ENCODE data around the gene PTPRN2. TPM values are rescaled to one million over a fixed set of nuclear protein-coding genes. Genes with fewer than 3 reads are reported as not detected.

Gene PTPRN2
- total RNA-seq, 2 experiments from 2014 or later, result 0.70 TPM; not detected in 1

GRCh38 chr7:157813741-157814661 is 773.6 kb downstream of the PTPRN2 start:
- Histone ChIP-seq H3K4me2 (ENCODE audit: low read length) (no peak overlapping the region), H3K79me2 (ENCODE audit: insufficient read depth, low read depth, low read length) (no peaks in the 10 kb centered on the region), H3K4me3 (ENCODE audit: low read depth, low read length, poor library complexity, severe bottlenecking) (no peak overlapping the region), H3K4me1 (ENCODE audit: insufficient read depth, low read length, poor library complexity, severe bottlenecking) (no peaks in the 10 kb centered on the region), H3K9me2 (ENCODE audit: insufficient read depth, low read length) (no peaks in the 10 kb centered on the region), H3K36me3 (ENCODE audit: insufficient read depth, low read length) (no peaks in the 10 kb centered on the region), H3K27ac (ENCODE audit: low read depth, low read length, poor library complexity, severe bottlenecking) (no peak overlapping the region), H2AFZ (ENCODE audit: low read length) (no peak overlapping the region), H4K20me1 (ENCODE audit: insufficient read depth, low read length) (no peaks in the 10 kb centered on the region), H3K9me3 (ENCODE audit: low read length) (no peaks in the 10 kb centered on the region)
- TF ChIP-seq CTCF (conservative IDR thresholded peaks at IDR 0.05; ENCODE audit: low read length), result no peak
- TF ChIP-seq EZH2phosphoT487 (IDR thresholded peaks at IDR 0.05; ENCODE audit: borderline replicate concordance, low read depth, low read length), result no peak
- POLR2A ChIA-PET, result no interaction called here
- BruUV-seq (replicated peaks), result no TSS peak
- DNase-seq (ENCODE audit: low spot score), result no peak
- intact Hi-C loops (cut with micrococcal nuclease; ENCODE audit: unreplicated experiment), result no loop called here
- CTCF ChIA-PET (ENCODE audit: unreplicated experiment), result no interaction called here

DNA sequence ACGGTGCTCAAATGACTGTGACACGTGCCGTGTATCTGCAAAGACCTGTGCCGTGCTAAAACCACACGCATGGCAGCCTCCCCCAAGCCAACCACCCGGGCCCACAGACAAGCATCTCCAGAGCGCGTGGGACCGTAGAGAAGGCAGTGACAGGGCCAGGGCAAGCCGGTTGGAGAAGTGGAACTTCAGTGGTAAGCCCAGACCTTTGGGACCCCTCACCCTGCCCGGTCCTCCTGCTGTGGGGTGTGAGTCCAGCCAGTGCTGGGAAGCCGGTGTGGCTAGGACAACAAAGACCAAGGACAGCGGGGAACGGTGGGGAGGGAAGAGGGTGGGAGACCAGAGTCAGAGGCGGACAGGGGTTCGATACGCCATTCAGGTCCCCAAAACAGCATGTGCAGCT is 774.6 kb downstream of the PTPRN2 start:
- no peak for TF ChIP-seq EZH2phosphoT487 (IDR thresholded peaks at IDR 0.05; ENCODE audit: borderline replicate concordance, low read depth, low read length)
- TF ChIP-seq CTCF (conservative IDR thresholded peaks at IDR 0.05; ENCODE audit: low read length), result no peak
- Histone ChIP-seq H3K9me3 (ENCODE audit: low read length) (no peaks in the 10 kb centered on the region), H3K27ac (ENCODE audit: low read depth, low read length, poor library complexity, severe bottlenecking) (no peak overlapping the region), H3K9me2 (ENCODE audit: insufficient read depth, low read length) (no peaks in the 10 kb centered on the region), H4K20me1 (ENCODE audit: insufficient read depth, low read length) (no peaks in the 10 kb centered on the region), H3K4me2 (ENCODE audit: low read length) (no peak overlapping the region), H3K36me3 (ENCODE audit: insufficient read depth, low read length) (no peaks in the 10 kb centered on the region), H3K4me1 (ENCODE audit: insufficient read depth, low read length, poor library complexity, severe bottlenecking) (no peaks in the 10 kb centered on the region), H3K79me2 (ENCODE audit: insufficient read depth, low read depth, low read length) (no peaks in the 10 kb centered on the region), H2AFZ (ENCODE audit: low read length) (no peak overlapping the region), H3K4me3 (ENCODE audit: low read depth, low read length, poor library complexity, severe bottlenecking) (no peak overlapping the region)
- DNase-seq (ENCODE audit: low spot score), result no peak
- ChIA-PET CTCF (ENCODE audit: unreplicated experiment) (no interaction called here), POLR2A (no interaction called here)
- intact Hi-C loops (cut with micrococcal nuclease; ENCODE audit: unreplicated experiment), result no loop called here
- BruUV-seq (replicated peaks), result no TSS peak

- POLR2A ChIA-PET, result no interaction called here
- TF ChIP-seq CTCF (conservative IDR thresholded peaks at IDR 0.05; ENCODE audit: low read length), result no peak
- no peak for TF ChIP-seq EZH2phosphoT487 (IDR thresholded peaks at IDR 0.05; ENCODE audit: borderline replicate concordance, low read depth, low read length)
- Histone ChIP-seq H3K4me1 (ENCODE audit: insufficient read depth, low read length, poor library complexity, severe bottlenecking) (no peaks in the 10 kb centered on the region), H3K27ac (ENCODE audit: low read depth, low read length, poor library complexity, severe bottlenecking) (no peak overlapping the region), H3K79me2 (ENCODE audit: insufficient read depth, low read depth, low read length) (no peaks in the 10 kb centered on the region), H4K20me1 (ENCODE audit: insufficient read depth, low read length) (no peaks in the 10 kb centered on the region), H3K4me3 (ENCODE audit: low read depth, low read length, poor library complexity, severe bottlenecking) (no peak overlapping the region), H3K36me3 (ENCODE audit: insufficient read depth, low read length) (no peaks in the 10 kb centered on the region), H2AFZ (ENCODE audit: low read length) (no peak overlapping the region), H3K4me2 (ENCODE audit: low read length) (no peak overlapping the region), H3K9me3 (ENCODE audit: low read length) (no peaks in the 10 kb centered on the region), H3K9me2 (ENCODE audit: insufficient read depth, low read length) (no peaks in the 10 kb centered on the region)
- no peak for DNase-seq (ENCODE audit: low spot score)
- CTCF ChIA-PET (ENCODE audit: unreplicated experiment), result no interaction called here
- BruUV-seq (replicated peaks), result no TSS peak
- intact Hi-C loops (cut with micrococcal nuclease; ENCODE audit: unreplicated experiment), result no loop called here
Measured at GRCh38 chr7:157811946-157812345, 775.7 kb downstream of the PTPRN2 start.

Measured in OCI-LY7 (cell line).